Measurements from ENCODE around the gene ORC4. TPM values are rescaled to one million over a fixed set of nuclear protein-coding genes. Genes with fewer than 3 reads are reported as not detected.

The ORC4 gene
- polyA plus RNA-seq, 1 donor (not counting 4 experiments of a cell fraction or from before 2014, with no cell fraction given): 62.4 TPM

DNA sequence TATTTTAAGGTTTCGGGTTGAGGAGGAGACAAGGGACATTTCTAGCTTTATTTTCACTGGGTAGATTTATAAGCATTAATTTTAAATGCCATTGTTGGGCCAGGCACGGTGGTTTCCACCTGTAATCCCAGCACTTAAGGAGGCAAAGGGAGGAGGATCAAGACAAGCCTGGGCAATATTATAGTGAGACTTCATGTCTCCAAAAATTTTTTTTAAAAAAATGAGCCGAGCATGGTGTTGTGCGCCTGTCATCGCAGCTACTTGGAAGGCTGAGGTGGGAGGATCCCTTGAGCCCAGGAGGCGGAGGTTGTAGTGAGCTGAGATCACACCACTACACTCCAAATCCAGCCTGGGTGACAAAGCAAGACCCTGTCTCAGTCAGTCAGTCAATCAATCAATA is 45.4 kb upstream of the ORC4 start:
- H3K79me2 ChIP-seq (ENCODE audit: control insufficient read depth, insufficient read depth, low read length): no peaks in the 10 kb centered on the region
- no peaks in the 10 kb centered on the region for H3K9me1 ChIP-seq (ENCODE audit: control insufficient read depth, extremely low read depth, insufficient read depth, low read length)
- DNase-seq (ENCODE audit: low read depth, low spot score) (no peak), FAIRE-seq (no peak)
- dilution Hi-C loops (cut with MboI; ENCODE audit: extremely low pct_ligation_motif_present, low sequenced_read_pairs): no loop called here
- TF ChIP-seq, protein P1, sequence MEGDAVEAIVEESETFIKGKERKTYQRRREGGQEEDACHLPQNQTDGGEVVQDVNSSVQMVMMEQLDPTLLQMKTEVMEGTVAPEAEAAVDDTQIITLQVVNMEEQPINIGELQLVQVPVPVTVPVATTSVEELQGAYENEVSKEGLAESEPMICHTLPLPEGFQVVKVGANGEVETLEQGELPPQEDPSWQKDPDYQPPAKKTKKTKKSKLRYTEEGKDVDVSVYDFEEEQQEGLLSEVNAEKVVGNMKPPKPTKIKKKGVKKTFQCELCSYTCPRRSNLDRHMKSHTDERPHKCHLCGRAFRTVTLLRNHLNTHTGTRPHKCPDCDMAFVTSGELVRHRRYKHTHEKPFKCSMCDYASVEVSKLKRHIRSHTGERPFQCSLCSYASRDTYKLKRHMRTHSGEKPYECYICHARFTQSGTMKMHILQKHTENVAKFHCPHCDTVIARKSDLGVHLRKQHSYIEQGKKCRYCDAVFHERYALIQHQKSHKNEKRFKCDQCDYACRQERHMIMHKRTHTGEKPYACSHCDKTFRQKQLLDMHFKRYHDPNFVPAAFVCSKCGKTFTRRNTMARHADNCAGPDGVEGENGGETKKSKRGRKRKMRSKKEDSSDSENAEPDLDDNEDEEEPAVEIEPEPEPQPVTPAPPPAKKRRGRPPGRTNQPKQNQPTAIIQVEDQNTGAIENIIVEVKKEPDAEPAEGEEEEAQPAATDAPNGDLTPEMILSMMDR (optimal IDR thresholded peaks at IDR 0.05 in 1 of 3, IDR thresholded peaks at IDR 0.05 in 1 of 3, conservative IDR thresholded peaks at IDR 0.05 in 1 of 3; ENCODE audit: extremely low read depth in 1 of 3, insufficient read depth in 2 of 3, low read length in 3 of 3): no peak
- no peak for TF ChIP-seq EZH2 (IDR thresholded peaks at IDR 0.05; ENCODE audit: low read length)
- H3K36me3 ChIP-seq (ENCODE audit: control insufficient read depth in 2 of 2, extremely low read depth in 1 of 2, insufficient read depth in 2 of 2, low read length in 2 of 2): no peaks in the 10 kb centered on the region
- H3K9ac ChIP-seq (ENCODE audit: control insufficient read depth, extremely low read depth, insufficient read depth, low read length): no peak overlapping the region
- no peak overlapping the region for H3K4me2 ChIP-seq (ENCODE audit: control insufficient read depth, extremely low read depth, insufficient read depth, low read depth, low read length)
- H3K9me3 ChIP-seq (ENCODE audit: control insufficient read depth, low read depth, low read length): no peaks in the 10 kb centered on the region
- H3K27me3 ChIP-seq (ENCODE audit: control insufficient read depth, extremely low read depth, insufficient read depth, low read length): no peaks in the 10 kb centered on the region
- H3K27ac ChIP-seq (ENCODE audit: control insufficient read depth, insufficient read depth, low read length): no peak overlapping the region
- no peak overlapping the region for H2AFZ ChIP-seq (ENCODE audit: control insufficient read depth, low read length)
- H3K4me1 ChIP-seq (ENCODE audit: control insufficient read depth, extremely low read depth, insufficient read depth, low read length): no peaks in the 10 kb centered on the region
- H3K4me3 ChIP-seq (ENCODE audit: control insufficient read depth in 2 of 3, extremely low read depth in 1 of 3, insufficient read depth in 2 of 3, low read depth in 1 of 3, low read length in 3 of 3): no peak overlapping the region
- H4K20me1 ChIP-seq (ENCODE audit: control insufficient read depth, extremely low read depth, insufficient read depth, low read length): no peaks in the 10 kb centered on the region

DNA sequence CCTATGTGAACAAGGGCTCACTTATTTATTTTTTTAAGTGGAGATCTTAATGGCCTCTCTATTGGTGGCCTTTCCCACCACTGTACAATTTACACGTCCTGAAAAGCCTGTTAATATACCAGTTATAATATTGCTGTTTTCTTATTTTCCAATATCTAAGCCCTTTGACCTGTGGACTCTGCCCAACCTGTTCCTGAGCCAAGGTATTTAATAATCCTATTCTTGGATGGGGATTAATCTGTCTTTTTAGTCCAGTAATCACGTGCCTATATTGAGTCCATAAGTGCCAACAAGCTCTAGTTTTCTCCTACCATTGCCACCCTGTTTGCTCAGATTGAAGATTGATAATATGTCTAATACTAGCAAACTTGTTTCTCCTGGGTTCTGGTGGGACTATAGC is 43.1 kb upstream of the ORC4 start:
- H3K9me1 ChIP-seq (ENCODE audit: control insufficient read depth, extremely low read depth, insufficient read depth, low read length): no peaks in the 10 kb centered on the region
- no peaks in the 10 kb centered on the region for H3K79me2 ChIP-seq (ENCODE audit: control insufficient read depth, insufficient read depth, low read length)
- no peaks in the 10 kb centered on the region for H4K20me1 ChIP-seq (ENCODE audit: control insufficient read depth, extremely low read depth, insufficient read depth, low read length)
- H3K27ac ChIP-seq (ENCODE audit: control insufficient read depth, insufficient read depth, low read length): no peak overlapping the region
- no peak overlapping the region for H3K9ac ChIP-seq (ENCODE audit: control insufficient read depth, extremely low read depth, insufficient read depth, low read length)
- no peaks in the 10 kb centered on the region for H3K9me3 ChIP-seq (ENCODE audit: control insufficient read depth, low read depth, low read length)
- DNase-seq (ENCODE audit: low read depth, low spot score) (no peak), FAIRE-seq (no peak)
- no peaks in the 10 kb centered on the region for H3K4me1 ChIP-seq (ENCODE audit: control insufficient read depth, extremely low read depth, insufficient read depth, low read length)
- TF ChIP-seq EZH2 (IDR thresholded peaks at IDR 0.05; ENCODE audit: low read length): no peak
- TF ChIP-seq, protein P1 (optimal IDR thresholded peaks at IDR 0.05 in 1 of 3, IDR thresholded peaks at IDR 0.05 in 1 of 3, conservative IDR thresholded peaks at IDR 0.05 in 1 of 3; ENCODE audit: extremely low read depth in 1 of 3, insufficient read depth in 2 of 3, low read length in 3 of 3): no peak
- no peaks in the 10 kb centered on the region for H3K27me3 ChIP-seq (ENCODE audit: control insufficient read depth, extremely low read depth, insufficient read depth, low read length)
- dilution Hi-C loops (cut with MboI; ENCODE audit: extremely low pct_ligation_motif_present, low sequenced_read_pairs): no loop called here
- no peak overlapping the region for H3K4me2 ChIP-seq (ENCODE audit: control insufficient read depth, extremely low read depth, insufficient read depth, low read depth, low read length)
- H3K36me3 ChIP-seq (ENCODE audit: control insufficient read depth in 2 of 2, extremely low read depth in 1 of 2, insufficient read depth in 2 of 2, low read length in 2 of 2): no peaks in the 10 kb centered on the region
- H2AFZ ChIP-seq (ENCODE audit: control insufficient read depth, low read length): no peak overlapping the region
- H3K4me3 ChIP-seq (ENCODE audit: control insufficient read depth in 2 of 3, extremely low read depth in 1 of 3, insufficient read depth in 2 of 3, low read depth in 1 of 3, low read length in 3 of 3): no peak overlapping the region

Measured in keratinocyte (primary cell).